Kidney capillary endothelial cell (primary cell): ENCODE measurements around the gene RUNX2.
"Not testable (repeated sequence)": the region's sequence is repeated elsewhere in the genome, so short reads cannot be mapped to it uniquely, and the experiment has no call there.

Source experiments
- DNase-seq: peaks from one replicate; pipeline ENCODE4 v3.0.0-alpha.2; 2018; ENCODE audit warnings: low spot score

The RUNX2 gene

GRCh38 chr6:45648262-45648620 is 320.1 kb downstream of the RUNX2 start:
- DNase-seq: no peak

- peak; percentile 87 for DNase-seq
These were observed 322.5 kb downstream of the RUNX2 start for GRCh38 chr6:45650524-45651135.

- no peak for DNase-seq
These were observed 323.2 kb downstream of the RUNX2 start for GRCh38 chr6:45651301-45651700.

GRCh38 chr6:45652416-45652815 is 324.3 kb downstream of the RUNX2 start:
- no peak for DNase-seq

- no peak for DNase-seq
These were observed 325.2 kb downstream of the RUNX2 start for GRCh38 chr6:45653117-45653883.

GRCh38 chr6:45654673-45655072 is 326.5 kb downstream of the RUNX2 start:
- no peak for DNase-seq

- peak; percentile 83 for DNase-seq
These were observed 327.8 kb downstream of the RUNX2 start for GRCh38 chr6:45655745-45656476.

GRCh38 chr6:45657226-45657625 is 329.1 kb downstream of the RUNX2 start:
- DNase-seq: no peak

- no peak for DNase-seq
These were observed 330.3 kb downstream of the RUNX2 start for GRCh38 chr6:45658400-45658799.

GRCh38 chr6:45658958-45659357 is 330.8 kb downstream of the RUNX2 start:
- no peak for DNase-seq

- no peak for DNase-seq
These were observed 333.5 kb downstream of the RUNX2 start for GRCh38 chr6:45661661-45662060.

GRCh38 chr6:45663251-45664221 is 335.4 kb downstream of the RUNX2 start:
- peak; percentile 28 for DNase-seq

GRCh38 chr6:45664707-45665106 is 336.6 kb downstream of the RUNX2 start:
- no peak for DNase-seq

- no peak for DNase-seq
These were observed 337.7 kb downstream of the RUNX2 start for GRCh38 chr6:45665859-45666258.

- DNase-seq: no peak
These were observed 338.7 kb downstream of the RUNX2 start for GRCh38 chr6:45666846-45667245.

- no peak for DNase-seq
These were observed 339.2 kb downstream of the RUNX2 start for GRCh38 chr6:45667300-45667699.

- no peak for DNase-seq
These were observed 339.6 kb downstream of the RUNX2 start for GRCh38 chr6:45667766-45668165.

GRCh38 chr6:45668705-45669104 is 340.6 kb downstream of the RUNX2 start:
- DNase-seq: no peak

- DNase-seq: not testable (repeated sequence)
These were observed 345.0 kb downstream of the RUNX2 start for GRCh38 chr6:45673167-45673566.

GRCh38 chr6:45675166-45675565 is 347.0 kb downstream of the RUNX2 start:
- DNase-seq: not testable (repeated sequence)

- DNase-seq: no peak
These were observed 347.5 kb downstream of the RUNX2 start for GRCh38 chr6:45675634-45676033.

GRCh38 chr6:45676380-45676779 is 348.2 kb downstream of the RUNX2 start:
- DNase-seq: no peak
